ENCODE results near the gene PALD1.

DNA sequence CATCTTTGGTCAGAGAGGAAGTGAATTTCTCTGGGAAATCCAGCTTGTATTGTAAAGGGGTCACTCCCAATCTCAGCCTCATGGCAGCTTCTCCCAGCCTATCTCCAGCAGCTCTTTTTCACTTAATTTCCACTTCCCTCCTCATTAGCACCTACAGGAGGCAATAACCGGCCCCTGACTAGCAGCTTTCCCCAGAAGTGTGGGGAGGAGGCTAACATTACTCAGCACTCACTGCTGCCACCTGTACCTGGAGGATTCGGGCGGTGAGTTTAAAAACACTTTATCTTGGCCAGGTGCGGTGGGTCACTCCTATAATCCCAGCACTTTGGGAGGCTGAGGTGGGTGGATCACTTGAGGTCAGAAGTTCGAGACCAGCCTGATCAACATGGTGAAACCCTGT is 40.8 kb upstream of the PALD1 start:
- TF ChIP-seq, protein P1, sequence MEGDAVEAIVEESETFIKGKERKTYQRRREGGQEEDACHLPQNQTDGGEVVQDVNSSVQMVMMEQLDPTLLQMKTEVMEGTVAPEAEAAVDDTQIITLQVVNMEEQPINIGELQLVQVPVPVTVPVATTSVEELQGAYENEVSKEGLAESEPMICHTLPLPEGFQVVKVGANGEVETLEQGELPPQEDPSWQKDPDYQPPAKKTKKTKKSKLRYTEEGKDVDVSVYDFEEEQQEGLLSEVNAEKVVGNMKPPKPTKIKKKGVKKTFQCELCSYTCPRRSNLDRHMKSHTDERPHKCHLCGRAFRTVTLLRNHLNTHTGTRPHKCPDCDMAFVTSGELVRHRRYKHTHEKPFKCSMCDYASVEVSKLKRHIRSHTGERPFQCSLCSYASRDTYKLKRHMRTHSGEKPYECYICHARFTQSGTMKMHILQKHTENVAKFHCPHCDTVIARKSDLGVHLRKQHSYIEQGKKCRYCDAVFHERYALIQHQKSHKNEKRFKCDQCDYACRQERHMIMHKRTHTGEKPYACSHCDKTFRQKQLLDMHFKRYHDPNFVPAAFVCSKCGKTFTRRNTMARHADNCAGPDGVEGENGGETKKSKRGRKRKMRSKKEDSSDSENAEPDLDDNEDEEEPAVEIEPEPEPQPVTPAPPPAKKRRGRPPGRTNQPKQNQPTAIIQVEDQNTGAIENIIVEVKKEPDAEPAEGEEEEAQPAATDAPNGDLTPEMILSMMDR (IDR thresholded peaks at IDR 0.05): no peak
- TF ChIP-seq POLR2AphosphoS5 (IDR thresholded peaks at IDR 0.05) (no peak), POLR2A (IDR thresholded peaks at IDR 0.05) (no peak), EP300 (IDR thresholded peaks at IDR 0.05) (no peak)

Data from upper lobe of left lung (tissue), 4 donors.